Temporal lobe (tissue), 1 donor: ENCODE results near the gene S100P. TPM values are rescaled to one million over a fixed set of nuclear protein-coding genes. Genes with fewer than 3 reads are reported as not detected.

Source experiments
- total RNA-seq: library from RNA; depleted of rRNA; stranded (reverse); fragments of >200 nt; gene quantifications from one replicate; pipeline ENCODE4 v1.2.3, GENCODE V29; 2014

The S100P gene
- total RNA-seq, 1 donor from 2014 or later: 2.0 TPM

Other genes starting within 250 kb of the S100P start
- 59.5 TPM for gene PPP2R2C, start 221.3 kb upstream of the S100P start, total RNA-seq
- 5.4 TPM for gene MAN2B2, start 118.7 kb upstream of the S100P start, total RNA-seq
- gene MRFAP1, start 53.2 kb upstream of the S100P start, total RNA-seq: 96.1 TPM
- gene MRFAP1L1, start 16.0 kb downstream of the S100P start, total RNA-seq: 81.1 TPM
- 9.3 TPM for gene BLOC1S4, start 22.3 kb downstream of the S100P start, total RNA-seq
- 51.9 TPM for gene KIAA0232, start 88.8 kb downstream of the S100P start, total RNA-seq
- gene TBC1D14, start 215.9 kb downstream of the S100P start, total RNA-seq: 169 TPM